Natural killer cell (primary cell): ENCODE results near the gene MAPK8IP1. TPM values are rescaled to one million over a fixed set of nuclear protein-coding genes. Genes with fewer than 3 reads are reported as not detected.

Source experiments
- ATAC-seq, 3 donors: fragments of 150-1000 bp in 2 of 3; fragments of 200-7000 bp in 1 of 3; cut with Tn5 transposase; 1 replicate in 1 of 3; 2 replicates in 2 of 3; pipeline ENCODE4 v1.10.0; 2021; ENCODE audit warnings: mild to moderate bottlenecking in 2 of 3, moderate library complexity in 2 of 3
- DNase-seq, 2 donors: peaks; one replicate each; pipeline versions ENCODE4 v3.0.0 to v3.0.0-alpha.2; 2013 to 2021; ENCODE audit warnings: mixed read lengths in 1 of 2
- H3K27ac ChIP-seq: one replicate; pipeline ENCODE4 v1.5.1; 2013; ENCODE audit warnings: mild to moderate bottlenecking, low read length
- H3K27me3 ChIP-seq: one replicate; pipeline ENCODE4 v1.6.1; 2013; ENCODE audit warnings: low read length; ENCODE audit not compliant: control insufficient read depth, insufficient read depth
- H3K36me3 ChIP-seq: one replicate; pipeline ENCODE4 v1.6.1; 2013; ENCODE audit warnings: low read length; ENCODE audit not compliant: control insufficient read depth, insufficient read depth
- H3K4me1 ChIP-seq: one replicate; pipeline ENCODE4 v1.6.1; 2013; ENCODE audit warnings: low read length; ENCODE audit not compliant: control insufficient read depth, insufficient read depth
- H3K4me3 ChIP-seq: one replicate; pipeline ENCODE4 v1.5.1; 2013; ENCODE audit warnings: low read length
- H3K9me3 ChIP-seq: one replicate; pipeline ENCODE4 v1.6.1; 2013; ENCODE audit warnings: low read length; ENCODE audit not compliant: control insufficient read depth, insufficient read depth
- H3K27ac Mint-ChIP-seq, 2 donors: one replicate each; pipeline ENCODE4 v1.8.0; 2022; ENCODE audit warnings: mild to moderate bottlenecking in 2 of 2, mixed read lengths in 2 of 2, moderate library complexity in 1 of 2
- H3K27me3 Mint-ChIP-seq, 2 donors: one replicate each; pipeline ENCODE4 v1.8.0; 2022; ENCODE audit warnings: low read depth in 2 of 2, mixed read lengths in 2 of 2
- H3K36me3 Mint-ChIP-seq: one replicate; pipeline ENCODE4 v1.8.0; 2022; ENCODE audit warnings: mixed read lengths
- H3K4me1 Mint-ChIP-seq, 2 donors: one replicate each; pipeline ENCODE4 v1.8.0; 2022; ENCODE audit warnings: mixed read lengths in 2 of 2
- H3K4me3 Mint-ChIP-seq: one replicate; pipeline ENCODE4 v1.8.0; 2022; ENCODE audit warnings: mild to moderate bottlenecking, moderate library complexity, mixed read lengths
- H3K9me3 Mint-ChIP-seq, 2 donors: one replicate each; pipeline ENCODE4 v1.8.0; 2022; ENCODE audit warnings: mixed read lengths in 2 of 2
- WGBS: methylation state at CpG from one replicate; pipeline ENCODE4 v1.1.7; 2013; ENCODE audit warnings: missing lambda C conversion rate; ENCODE audit not compliant: insufficient coverage; 5-methylcytosine and 5-hydroxymethylcytosine counted together
- intact Hi-C: fragments of 100-400 bp; cut with micrococcal nuclease; formaldehyde crosslinking; loops from one replicate; pipeline ENCODE4 v1.14.2; 2022
- total RNA-seq, 4 donors: library from RNA; stranded (reverse); fragments of 120-200 nt in 1 of 4; gene quantifications; one replicate each; pipeline versions ENCODE4 v1.2.3 to v1.2.4, GENCODE V29; 2013 to 2022
- TF ChIP-seq, protein P1 (sequence below): fragments of 200-600 bp; IDR thresholded peaks from one replicate; pipeline ENCODE4 v1.8.0; 2022; ENCODE audit warnings: antibody characterized with exemption

Gene MAPK8IP1
- total RNA-seq, 3 donors from 2014 or later (not counting 1 experiment from before 2014, with no cell fraction given) = 9.7 to 21.5 (median 13.9) TPM

- Mint-ChIP-seq H3K4me1 (peaks cover 12 to 16% of the 10 kb centered on the region in 2 donors), H3K4me3 (peak overlapping the region; percentile 45), H3K9me3 (no peaks in the 10 kb centered on the region), H3K27me3 (peaks cover 0 to 14% of the 10 kb centered on the region in 2 donors), H3K36me3 (no peaks in the 10 kb centered on the region), H3K27ac (no peak overlapping the region)
- Histone ChIP-seq H3K27me3 (peaks cover 5% of the 10 kb centered on the region), H3K27ac (no peak overlapping the region), H3K4me1 (peaks cover 12% of the 10 kb centered on the region), H3K4me3 (peak overlapping the region; percentile 17), H3K36me3 (peaks cover 6% of the 10 kb centered on the region), H3K9me3 (no peaks in the 10 kb centered on the region)
- TF ChIP-seq, protein P1, sequence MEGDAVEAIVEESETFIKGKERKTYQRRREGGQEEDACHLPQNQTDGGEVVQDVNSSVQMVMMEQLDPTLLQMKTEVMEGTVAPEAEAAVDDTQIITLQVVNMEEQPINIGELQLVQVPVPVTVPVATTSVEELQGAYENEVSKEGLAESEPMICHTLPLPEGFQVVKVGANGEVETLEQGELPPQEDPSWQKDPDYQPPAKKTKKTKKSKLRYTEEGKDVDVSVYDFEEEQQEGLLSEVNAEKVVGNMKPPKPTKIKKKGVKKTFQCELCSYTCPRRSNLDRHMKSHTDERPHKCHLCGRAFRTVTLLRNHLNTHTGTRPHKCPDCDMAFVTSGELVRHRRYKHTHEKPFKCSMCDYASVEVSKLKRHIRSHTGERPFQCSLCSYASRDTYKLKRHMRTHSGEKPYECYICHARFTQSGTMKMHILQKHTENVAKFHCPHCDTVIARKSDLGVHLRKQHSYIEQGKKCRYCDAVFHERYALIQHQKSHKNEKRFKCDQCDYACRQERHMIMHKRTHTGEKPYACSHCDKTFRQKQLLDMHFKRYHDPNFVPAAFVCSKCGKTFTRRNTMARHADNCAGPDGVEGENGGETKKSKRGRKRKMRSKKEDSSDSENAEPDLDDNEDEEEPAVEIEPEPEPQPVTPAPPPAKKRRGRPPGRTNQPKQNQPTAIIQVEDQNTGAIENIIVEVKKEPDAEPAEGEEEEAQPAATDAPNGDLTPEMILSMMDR = no peak
- intact Hi-C loops = no loop called here
- ATAC-seq (no peak), DNase-seq (no peak)
- 18% methylated on average over 38 of the region's 43 CpGs for WGBS
Observed at GRCh38 chr11:45885921-45886721, 670 bp downstream of the MAPK8IP1 start.

GRCh38 chr11:45886816-45887520 is 1.5 kb downstream of the MAPK8IP1 start:
- WGBS = 93% methylated on average over 2 of the region's 4 CpGs
- no peak for ATAC-seq
- Histone ChIP-seq H3K27me3 (peaks cover 5% of the 10 kb centered on the region), H3K27ac (no peak overlapping the region), H3K36me3 (no peaks in the 10 kb centered on the region), H3K9me3 (no peaks in the 10 kb centered on the region), H3K4me1 (peaks cover 12% of the 10 kb centered on the region), H3K4me3 (no peak overlapping the region)
- H3K36me3 Mint-ChIP-seq = no peaks in the 10 kb centered on the region
- H3K27ac Mint-ChIP-seq = no peak overlapping the region
- peaks cover 12 to 16% of the 10 kb centered on the region in 2 donors for H3K4me1 Mint-ChIP-seq
- peaks cover 0 to 14% of the 10 kb centered on the region in 2 donors for H3K27me3 Mint-ChIP-seq
- H3K9me3 Mint-ChIP-seq = no peaks in the 10 kb centered on the region
- DNase-seq = no peak
- peak overlapping the region; percentile 25 for H3K4me3 Mint-ChIP-seq
- intact Hi-C loops = no loop called here
- TF ChIP-seq, protein P1 = no peak

- Mint-ChIP-seq H3K27me3 (peaks cover 0 to 17% of the 10 kb centered on the region in 2 donors), H3K4me3 (no peak overlapping the region), H3K4me1 (peaks cover 12 to 16% of the 10 kb centered on the region in 2 donors), H3K27ac (no peak overlapping the region), H3K9me3 (no peaks in the 10 kb centered on the region), H3K36me3 (no peaks in the 10 kb centered on the region)
- Histone ChIP-seq H3K4me1 (peaks cover 12% of the 10 kb centered on the region), H3K36me3 (no peaks in the 10 kb centered on the region), H3K4me3 (no peak overlapping the region), H3K9me3 (no peaks in the 10 kb centered on the region), H3K27ac (no peak overlapping the region), H3K27me3 (peaks cover 5% of the 10 kb centered on the region)
- intact Hi-C loops = no loop called here
- DNase-seq (no peak), ATAC-seq (no peak)
- TF ChIP-seq, protein P1 = no peak
- WGBS = 94% methylated on average over 10 of the region's 10 CpGs
Observed at GRCh38 chr11:45887587-45887986, 2.1 kb downstream of the MAPK8IP1 start.
